HEK293T (cell line): ENCODE data around the gene SYT7.

Experiments used
- CTCF ChIA-PET: fragments of 350-600 bp; formaldehyde crosslinking; extraction: SDS; loops from one replicate; lab custom pipeline; 2021; ENCODE audit warnings: antibody characterized with exemption, inconsistent platforms; lab: Yijun Ruan, JAX
- POLR2A ChIA-PET: fragments of 350-600 bp; formaldehyde crosslinking; extraction: SDS; loops from one replicate; lab custom pipeline; 2020; ENCODE audit warnings: antibody characterized with exemption, inconsistent platforms; lab: Yijun Ruan, JAX
- DNase-seq: peaks from one replicate; pipeline ENCODE4 v3.0.0; 2012; ENCODE audit warnings: mixed read lengths; ENCODE audit errors: extremely low spot score
- ARNT ChIP-seq: fragments of 450-650 bp; IDR thresholded peaks from 2 replicates; pipeline ENCODE4 v1.6.1; 2017; ENCODE audit warnings: mild to moderate bottlenecking
- BHLHE40 ChIP-seq: fragments of 450-650 bp; IDR thresholded peaks from 2 replicates; pipeline ENCODE4 v1.6.1; 2016; ENCODE audit warnings: mild to moderate bottlenecking, moderate library complexity, borderline replicate concordance
- CTBP1 ChIP-seq: fragments of 450-650 bp; IDR thresholded peaks from 2 replicates; pipeline ENCODE4 v1.6.1; 2016; ENCODE audit warnings: borderline replicate concordance
- ELF4 ChIP-seq: fragments of 450-650 bp; IDR thresholded peaks from 2 replicates; pipeline ENCODE4 v1.6.1; 2017; ENCODE audit warnings: antibody characterized with exemption
- FOXA1 ChIP-seq: fragments of 450-650 bp; IDR thresholded peaks from 2 replicates; pipeline ENCODE4 v1.6.1; 2016; ENCODE audit warnings: mild to moderate bottlenecking
- FOXK2 ChIP-seq: fragments of 450-650 bp; IDR thresholded peaks from 2 replicates; pipeline ENCODE4 v1.6.1; 2016; ENCODE audit warnings: mild to moderate bottlenecking
- FOXM1 ChIP-seq: fragments of 450-650 bp; IDR thresholded peaks from 2 replicates; pipeline ENCODE4 v1.6.1; 2017; ENCODE audit warnings: mild to moderate bottlenecking, borderline replicate concordance
- HDGF ChIP-seq: fragments of 450-650 bp; IDR thresholded peaks from 2 replicates; pipeline ENCODE4 v1.6.1; 2017; ENCODE audit warnings: antibody characterized with exemption, borderline replicate concordance
- L3MBTL2 ChIP-seq: fragments of 450-650 bp; conservative IDR thresholded peaks from 2 replicates; pipeline ENCODE4 v1.6.1; 2016; ENCODE audit warnings: mild to moderate bottlenecking
- LEF1 ChIP-seq: fragments of 450-650 bp; IDR thresholded peaks from 2 replicates; pipeline ENCODE4 v1.6.1; 2017; ENCODE audit warnings: mild to moderate bottlenecking, borderline replicate concordance
- NFRKB ChIP-seq: fragments of 450-650 bp; IDR thresholded peaks from 2 replicates; pipeline ENCODE4 v1.6.1; 2016; ENCODE audit warnings: mild to moderate bottlenecking, moderate library complexity
- PKNOX1 ChIP-seq: fragments of 450-650 bp; IDR thresholded peaks from 2 replicates; pipeline ENCODE4 v1.6.1; 2016
- SP1 ChIP-seq: fragments of 450-650 bp; IDR thresholded peaks from 2 replicates; pipeline ENCODE4 v1.6.1; 2017
- SUZ12 ChIP-seq: fragments of 450-650 bp; IDR thresholded peaks from 2 replicates; pipeline ENCODE4 v1.6.1; 2016; ENCODE audit warnings: mild to moderate bottlenecking
- TARDBP ChIP-seq: fragments of 450-650 bp; IDR thresholded peaks from 2 replicates; pipeline ENCODE4 v1.6.1; 2016
- ZNF384 ChIP-seq: fragments of 450-650 bp; IDR thresholded peaks from 2 replicates; pipeline ENCODE4 v1.6.1; 2016

The SYT7 gene

DNA sequence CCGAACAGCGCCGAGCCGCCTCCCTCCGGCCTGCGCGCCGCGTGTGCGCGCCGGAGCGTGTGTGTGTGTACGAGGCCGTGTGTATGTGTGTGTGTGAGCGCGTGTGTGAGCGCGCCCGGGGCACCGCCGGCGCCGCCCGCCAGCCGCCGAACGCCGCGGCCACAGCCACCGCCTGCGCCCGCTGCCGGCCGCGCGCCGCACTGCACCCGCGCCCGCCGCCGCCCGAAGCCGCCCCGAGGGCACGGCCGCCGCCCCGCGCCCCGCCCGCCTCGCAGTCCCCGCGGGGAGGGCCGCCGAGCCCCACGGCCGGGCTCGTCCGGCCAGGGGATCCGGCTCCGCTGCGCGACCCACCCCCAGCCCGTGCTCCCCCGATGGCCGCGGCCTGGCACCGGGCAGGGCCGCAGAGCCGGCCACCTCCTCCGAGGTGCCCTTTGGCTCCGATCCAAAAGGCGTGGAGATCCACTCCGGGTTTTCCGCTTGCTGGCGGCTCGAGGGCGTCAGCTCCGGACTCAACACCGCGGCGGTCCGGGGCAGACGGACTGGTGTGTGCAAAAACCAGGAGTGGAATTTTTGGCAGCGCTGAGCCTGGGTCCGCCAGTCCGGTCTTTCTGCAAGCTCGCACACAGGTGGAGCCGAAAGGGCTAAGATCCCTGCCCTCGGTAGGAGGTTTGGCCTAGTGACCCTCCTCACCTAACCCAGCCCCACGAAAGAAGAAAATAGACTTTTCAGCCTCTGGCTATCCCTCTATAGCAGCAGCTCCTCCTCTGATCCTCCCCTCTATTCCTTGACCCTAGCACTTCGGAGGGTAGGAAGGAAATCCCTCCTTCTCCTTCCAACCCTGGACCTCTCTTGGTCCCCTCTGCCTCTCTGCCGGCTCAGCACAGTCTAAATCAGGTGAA is at the start of gene SYT7:
SYT7 (minus strand) TSS at position 47 of the 899 bp plus-strand sequence. CDS start 256 bp downstream, outside the sequence.
- CTCF ChIA-PET = interaction anchor here (0.7 kb wide), 2 partner anchors 10 to 15 kb away, joined by 3 read pairs; no protein-coding TSS in a partner anchor
- TF ChIP-seq NFRKB (no peak), FOXM1 (peak; percentile 96), LEF1 (0 out of 2 replicates have a peak, but pooled peaks have one; percentile 11), SP1 (no peak), TARDBP (no peak; the same call in 1 of the 2 replicates), CTBP1 (peak; percentile 79; the same call in 1 of the 2 replicates), HDGF (no peak), ZNF384 (no peak), FOXK2 (no peak), L3MBTL2 (no peak), FOXA1 (no peak), SUZ12 (no peak), BHLHE40 (no peak), ELF4 (no peak), ARNT (no peak), PKNOX1 (peak; percentile 53)
- POLR2A ChIA-PET = no interaction called here
- DNase-seq = peak; percentile 95

GRCh38 chr11:61630089-61630488 is 49.2 kb upstream of the SYT7 start:
- ChIA-PET POLR2A (no interaction called here), CTCF (interaction anchor here (0.6 to 1.2 kb wide), 4 partner anchors 8 to 114 kb away, joined by 3 read pairs; no protein-coding TSS in a partner anchor)
- no peak for TF ChIP-seq HDGF
- no peak for TF ChIP-seq BHLHE40
- TF ChIP-seq FOXA1 = no peak
- no peak for TF ChIP-seq PKNOX1
- TF ChIP-seq ELF4 = no peak
- TF ChIP-seq CTBP1 = no peak
- no peak for TF ChIP-seq FOXK2
- no peak for TF ChIP-seq TARDBP
- no peak for TF ChIP-seq FOXM1
- no peak for DNase-seq

- no peak for DNase-seq
- CTCF ChIA-PET = interaction anchor here (0.6 to 1.7 kb wide), 6 partner anchors 9 to 62 kb away, joined by 3 to 8 read pairs (median 4); no protein-coding TSS in a partner anchor
- TF ChIP-seq FOXK2 (no peak), PKNOX1 (no peak), BHLHE40 (no peak), NFRKB (no peak), HDGF (no peak), SP1 (no peak), ELF4 (no peak), TARDBP (no peak), ZNF384 (no peak), FOXA1 (no peak), CTBP1 (no peak), FOXM1 (no peak), SUZ12 (no peak)
- POLR2A ChIA-PET = no interaction called here
Observed at GRCh38 chr11:61629082-61629833, 48.4 kb upstream of the SYT7 start.

DNA sequence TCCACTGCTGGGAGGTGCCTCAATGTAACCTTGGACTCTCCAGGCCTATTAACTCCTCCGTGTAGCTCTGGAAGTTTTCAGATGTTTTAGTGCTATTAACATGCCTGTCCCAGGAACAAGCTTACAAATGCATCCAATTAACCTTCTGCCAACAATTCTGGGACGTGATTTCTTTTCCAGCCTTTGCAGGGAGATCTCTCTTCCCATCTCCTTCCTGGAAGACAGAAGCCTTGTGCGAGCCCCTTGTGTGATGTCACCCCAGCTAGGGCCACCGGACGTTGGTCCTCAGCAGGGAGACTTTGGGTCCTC is 47.7 kb upstream of the SYT7 start:
- ChIA-PET CTCF (interaction anchor here (1.3 to 1.7 kb wide), 5 partner anchors 10 to 62 kb away, joined by 3 to 8 read pairs (median 5); no protein-coding TSS in a partner anchor), POLR2A (no interaction called here)
- TF ChIP-seq LEF1 (no peak), CTBP1 (no peak), FOXK2 (no peak), PKNOX1 (no peak), ZNF384 (no peak), SUZ12 (no peak), FOXA1 (no peak), HDGF (no peak), FOXM1 (no peak), BHLHE40 (no peak), NFRKB (no peak), ELF4 (no peak), ARNT (no peak), SP1 (no peak), L3MBTL2 (no peak), TARDBP (no peak)
- DNase-seq = no peak
